ENCODE data around the gene USP31. TPM values are rescaled to one million over a fixed set of nuclear protein-coding genes. Genes with fewer than 3 reads are reported as not detected.

Gene USP31
- total RNA-seq, 1 experiment from 2014 or later = 6.7 TPM

DNA sequence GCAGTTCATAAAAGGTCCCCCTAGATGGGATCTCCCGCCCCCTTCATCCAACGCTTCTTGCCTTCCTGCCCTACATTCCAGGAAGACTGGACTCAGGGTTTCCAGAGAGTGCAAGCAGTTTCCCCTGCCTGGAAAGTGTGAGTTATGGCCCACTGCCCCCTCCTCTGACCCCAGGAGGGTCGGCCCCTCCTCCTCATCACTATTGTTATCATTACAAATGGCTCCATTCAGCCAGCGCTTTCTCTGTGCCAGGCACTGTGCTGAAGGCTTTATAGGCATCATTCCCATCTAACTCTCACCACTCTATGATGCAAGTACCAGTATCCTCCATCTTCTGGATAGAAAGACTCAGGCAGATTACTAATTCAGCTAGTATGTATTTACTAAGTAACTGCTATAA, 90.7 kb downstream of the USP31 start:
- no peak for ATAC-seq
- H2AFZ ChIP-seq (ENCODE audit: low read length) = no peak overlapping the region
- intact Hi-C loops (cut with micrococcal nuclease) = no loop called here
- no peaks in the 10 kb centered on the region for H3K36me3 ChIP-seq (ENCODE audit: low read depth, low read length)
- TF ChIP-seq EZH2 (IDR thresholded peaks at IDR 0.05; ENCODE audit: low read length, unreplicated experiment) (no peak), CTCF (conservative IDR thresholded peaks at IDR 0.05; ENCODE audit: low read depth, low read length) (no peak), EZH2phosphoT487 (IDR thresholded peaks at IDR 0.05; ENCODE audit: borderline replicate concordance, low read length) (no peak)
- H3K79me2 ChIP-seq (ENCODE audit: low read length) = no peaks in the 10 kb centered on the region
- POLR2A ChIA-PET (ENCODE audit: unreplicated experiment) = no interaction called here
- no peaks in the 10 kb centered on the region for H3K9me2 ChIP-seq (replicated peaks; ENCODE audit: low read length)
- BruUV-seq (replicated peaks) = no TSS peak
- no peak for DNase-seq
- no peaks in the 10 kb centered on the region for H3K27me3 ChIP-seq (ENCODE audit: low read length)
- H4K20me1 ChIP-seq (ENCODE audit: low read length) = no peaks in the 10 kb centered on the region
- H3K9ac ChIP-seq (ENCODE audit: low read length) = no peak overlapping the region
- no peaks in the 10 kb centered on the region for H3K4me1 ChIP-seq (ENCODE audit: insufficient read depth, low read length)
- no peak overlapping the region for H3K27ac ChIP-seq (ENCODE audit: low read length)
- no peaks in the 10 kb centered on the region for H3K9me3 ChIP-seq (ENCODE audit: low read length)
- no peak overlapping the region for H3K4me3 ChIP-seq (ENCODE audit: low read length)
- no peaks in the 10 kb centered on the region for H3F3A ChIP-seq (ENCODE audit: low read length, unreplicated experiment)
- CTCF ChIA-PET = no interaction called here
- H3K4me2 ChIP-seq (ENCODE audit: low read length) = no peak overlapping the region

GRCh38 chr16:23057013-23057596, 92.1 kb downstream of the USP31 start:
- no peak for TF ChIP-seq EZH2phosphoT487 (IDR thresholded peaks at IDR 0.05; ENCODE audit: borderline replicate concordance, low read length)
- TF ChIP-seq CTCF (conservative IDR thresholded peaks at IDR 0.05; ENCODE audit: low read depth, low read length) = no peak
- no peak for TF ChIP-seq EZH2 (IDR thresholded peaks at IDR 0.05; ENCODE audit: low read length, unreplicated experiment)
- CTCF ChIA-PET = no interaction called here
- BruUV-seq (replicated peaks) = no TSS peak

GRCh38 chr16:23055481-23055880, 93.8 kb downstream of the USP31 start:
- intact Hi-C loops (cut with micrococcal nuclease) = no loop called here
- H3K9ac ChIP-seq (ENCODE audit: low read length) = no peak overlapping the region
- DNase-seq (no peak), ATAC-seq (no peak)
- peaks cover 9% of the 10 kb centered on the region for H3K27me3 ChIP-seq (ENCODE audit: low read length)
- H4K20me1 ChIP-seq (ENCODE audit: low read length) = no peaks in the 10 kb centered on the region
- no peaks in the 10 kb centered on the region for H3K4me1 ChIP-seq (ENCODE audit: insufficient read depth, low read length)
- ChIA-PET POLR2A (ENCODE audit: unreplicated experiment) (no interaction called here), CTCF (no interaction called here)
- H3K27ac ChIP-seq (ENCODE audit: low read length) = no peak overlapping the region
- H3K4me2 ChIP-seq (ENCODE audit: low read length) = no peak overlapping the region
- no peak overlapping the region for H3K4me3 ChIP-seq (ENCODE audit: low read length)
- no peaks in the 10 kb centered on the region for H3F3A ChIP-seq (ENCODE audit: low read length, unreplicated experiment)
- H3K9me2 ChIP-seq (replicated peaks; ENCODE audit: low read length) = no peaks in the 10 kb centered on the region
- H2AFZ ChIP-seq (ENCODE audit: low read length) = no peak overlapping the region
- no peaks in the 10 kb centered on the region for H3K79me2 ChIP-seq (ENCODE audit: low read length)
- no peaks in the 10 kb centered on the region for H3K36me3 ChIP-seq (ENCODE audit: low read depth, low read length)
- no peaks in the 10 kb centered on the region for H3K9me3 ChIP-seq (ENCODE audit: low read length)
- BruUV-seq (replicated peaks) = no TSS peak
- TF ChIP-seq CTCF (conservative IDR thresholded peaks at IDR 0.05; ENCODE audit: low read depth, low read length) = no peak
- TF ChIP-seq EZH2 (IDR thresholded peaks at IDR 0.05; ENCODE audit: low read length, unreplicated experiment) = no peak

More at GRCh38 chr16:23057013-23057596, 92.1 kb downstream of the USP31 start:
- intact Hi-C loops (cut with micrococcal nuclease) = no loop called here
- Histone ChIP-seq H3K4me3 (ENCODE audit: low read length) (no peak overlapping the region), H3K36me3 (ENCODE audit: low read depth, low read length) (no peaks in the 10 kb centered on the region), H2AFZ (ENCODE audit: low read length) (no peak overlapping the region), H4K20me1 (ENCODE audit: low read length) (no peaks in the 10 kb centered on the region), H3K9me2 (replicated peaks; ENCODE audit: low read length) (no peaks in the 10 kb centered on the region), H3K27me3 (ENCODE audit: low read length) (no peaks in the 10 kb centered on the region; the same call in 1 of the 2 replicates), H3K27ac (ENCODE audit: low read length) (no peak overlapping the region), H3K79me2 (ENCODE audit: low read length) (no peaks in the 10 kb centered on the region), H3K9ac (ENCODE audit: low read length) (no peak overlapping the region), H3F3A (ENCODE audit: low read length, unreplicated experiment) (no peaks in the 10 kb centered on the region), H3K9me3 (ENCODE audit: low read length) (no peaks in the 10 kb centered on the region), H3K4me2 (ENCODE audit: low read length) (no peak overlapping the region), H3K4me1 (ENCODE audit: insufficient read depth, low read length) (no peaks in the 10 kb centered on the region)
- ATAC-seq (no peak), DNase-seq (no peak)
- POLR2A ChIA-PET (ENCODE audit: unreplicated experiment) = no interaction called here
